GM19351 (cell line): Measurements from ENCODE around the gene WWOX.

Experiments
- ATAC-seq: cut with Tn5 transposase; IDR thresholded peaks from one replicate; pipeline ENCODE4 v1.9.1; 2021; ENCODE audit warnings: mild to moderate bottlenecking, moderate library complexity; ENCODE audit not compliant: unreplicated experiment

Gene WWOX

DNA sequence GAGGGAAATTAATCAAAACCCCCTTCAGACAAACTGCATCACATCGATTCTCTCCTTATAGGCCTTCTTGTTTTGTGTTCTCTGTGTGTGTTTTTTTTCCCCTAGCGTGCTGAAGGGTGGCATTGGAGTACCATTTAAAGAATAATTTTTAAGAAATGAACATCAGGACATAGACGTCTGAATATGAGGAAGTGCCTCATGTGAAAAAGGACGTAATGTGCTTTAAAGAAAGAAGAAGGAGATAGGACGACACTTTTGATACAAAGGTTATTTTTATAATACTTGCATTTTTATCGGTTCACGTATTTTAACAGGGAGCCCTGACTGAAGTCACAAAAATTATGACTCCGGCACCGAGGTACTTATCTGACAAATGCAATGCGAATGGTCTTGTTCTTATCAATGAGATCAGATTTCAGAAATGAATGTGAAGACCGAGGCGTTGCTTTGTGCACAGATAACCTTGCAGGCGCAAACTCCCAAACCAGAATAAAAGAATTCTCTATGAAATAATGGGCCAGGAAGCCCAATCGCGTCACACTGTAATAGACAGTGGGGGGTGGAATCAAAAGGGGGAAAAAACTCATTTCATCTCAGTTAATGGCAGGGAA lies 894.8 kb downstream of the WWOX start:
- no peak for ATAC-seq

DNA sequence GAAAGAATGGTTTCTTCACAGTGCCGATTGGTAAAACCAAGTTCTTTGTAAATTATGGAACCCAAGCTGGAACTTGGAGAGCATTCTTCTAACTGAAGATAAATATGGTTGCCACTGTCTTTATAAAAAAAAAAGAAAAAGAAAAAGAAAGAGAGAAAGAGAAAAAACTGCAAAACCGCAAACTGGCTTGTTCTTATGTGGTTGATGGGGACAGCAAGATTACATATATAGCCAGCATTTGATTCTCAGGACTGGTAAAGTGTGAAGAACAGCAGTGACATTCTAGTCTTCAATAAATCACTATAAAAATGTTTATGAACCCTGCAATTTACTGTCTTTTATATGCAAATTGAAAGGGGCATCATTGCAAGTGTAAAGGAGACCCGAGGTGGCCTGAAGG lies 896.0 kb downstream of the WWOX start:
- ATAC-seq, result no peak

DNA sequence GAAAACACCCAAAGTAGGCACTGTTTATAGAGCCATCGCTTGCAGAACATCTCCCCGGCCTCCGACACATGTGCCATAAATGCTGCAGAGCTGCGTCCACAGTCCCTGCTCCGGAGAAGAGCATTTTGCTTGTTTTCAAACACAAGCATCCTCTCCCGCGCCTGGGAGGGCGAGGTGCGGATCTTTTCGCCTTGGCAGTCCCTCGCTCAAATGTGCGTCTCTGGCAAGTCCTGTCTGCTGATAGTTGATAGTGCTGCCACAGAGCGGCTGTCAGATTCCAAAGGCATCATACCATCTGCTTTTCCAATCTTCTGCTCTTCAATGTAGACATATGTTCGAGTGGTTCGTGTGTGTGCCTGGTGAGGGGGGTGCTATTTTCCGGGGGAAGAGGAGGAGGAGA lies 897.3 kb downstream of the WWOX start:
- no peak for ATAC-seq

DNA sequence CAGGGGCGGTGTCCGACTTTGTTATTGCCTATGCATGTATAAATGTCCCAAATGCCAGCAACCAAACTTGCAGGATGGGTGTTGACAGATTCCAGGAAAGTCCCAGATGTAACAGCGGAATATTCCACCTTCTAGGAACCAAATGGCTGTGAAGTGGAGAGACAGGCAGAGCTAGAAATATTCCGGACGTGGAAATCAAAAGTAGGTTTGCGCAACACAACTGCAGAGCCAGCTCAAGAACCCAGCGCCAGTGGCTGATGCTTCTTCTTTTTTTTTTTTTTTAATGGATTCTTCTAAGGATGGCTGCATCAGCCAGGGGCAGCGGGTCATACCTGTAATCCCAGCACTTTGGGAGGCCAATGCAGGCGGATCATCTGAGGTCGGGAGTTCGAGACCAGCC lies 899.4 kb downstream of the WWOX start:
- no peak for ATAC-seq

DNA sequence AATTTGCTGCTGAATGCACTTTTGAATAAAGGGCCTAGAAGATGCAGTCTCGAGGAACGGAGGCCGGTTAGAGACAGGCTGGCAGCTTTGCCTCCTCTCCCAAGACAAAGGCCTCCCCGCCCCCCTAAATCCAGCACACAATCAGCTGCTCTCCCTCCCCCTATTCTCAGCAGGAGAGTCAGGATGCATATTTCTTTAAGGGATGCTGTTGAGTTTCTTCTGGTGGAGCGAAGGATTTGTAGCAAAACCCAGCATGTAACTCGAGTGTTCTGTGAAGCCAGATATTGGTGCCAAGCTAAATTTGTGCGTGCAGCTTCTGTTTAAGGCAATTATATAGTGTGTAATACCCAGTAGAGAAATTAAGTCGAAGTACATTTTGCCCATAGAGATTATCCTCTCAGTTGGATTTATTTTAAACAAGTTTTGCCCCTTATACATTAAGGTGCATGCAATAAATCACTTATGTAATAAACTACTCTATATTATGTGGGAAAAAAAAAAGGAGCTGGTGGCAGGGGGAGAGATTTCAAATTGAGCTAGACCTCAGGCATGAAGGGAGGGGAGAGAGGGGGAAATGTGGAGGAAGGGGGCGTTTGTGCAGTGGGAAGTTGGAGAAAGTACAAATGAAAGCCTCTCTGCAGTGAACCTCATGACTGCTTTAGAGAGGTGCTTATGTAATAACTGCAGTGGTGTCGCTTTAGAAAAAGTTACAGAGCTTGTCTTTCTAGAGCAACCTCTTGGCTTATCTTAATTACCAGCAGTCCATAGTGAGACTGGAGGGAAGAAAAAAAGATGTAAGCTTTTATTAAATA lies 901.9 kb downstream of the WWOX start:
- ATAC-seq, result no peak

DNA sequence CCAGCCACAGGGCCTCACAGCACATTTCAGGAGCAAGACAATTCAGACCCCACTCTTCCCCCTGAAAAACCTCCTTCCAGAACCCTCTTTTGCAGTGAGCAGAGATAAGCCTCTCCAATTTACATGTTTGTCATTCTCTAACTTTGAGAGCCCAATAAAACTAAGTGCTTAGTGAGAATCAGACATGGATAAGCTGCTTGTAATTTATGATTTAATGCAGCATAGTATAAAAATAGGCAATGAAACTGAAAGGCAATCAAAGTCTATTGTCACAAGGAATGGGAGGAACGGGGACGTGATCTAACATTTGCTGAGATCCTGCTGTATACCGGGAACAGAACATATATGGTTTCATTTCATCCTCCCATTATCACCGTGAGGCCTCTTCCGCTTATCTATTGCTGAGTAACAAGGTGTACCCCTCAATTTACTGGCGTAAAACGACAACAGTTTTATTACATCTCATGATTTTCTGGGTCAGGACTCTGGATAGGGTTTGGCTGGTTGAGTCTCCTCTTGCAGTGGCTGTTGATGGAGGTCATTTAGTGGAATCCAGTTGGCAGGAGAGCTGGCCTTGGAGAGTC lies 903.7 kb downstream of the WWOX start:
- ATAC-seq, result no peak

DNA sequence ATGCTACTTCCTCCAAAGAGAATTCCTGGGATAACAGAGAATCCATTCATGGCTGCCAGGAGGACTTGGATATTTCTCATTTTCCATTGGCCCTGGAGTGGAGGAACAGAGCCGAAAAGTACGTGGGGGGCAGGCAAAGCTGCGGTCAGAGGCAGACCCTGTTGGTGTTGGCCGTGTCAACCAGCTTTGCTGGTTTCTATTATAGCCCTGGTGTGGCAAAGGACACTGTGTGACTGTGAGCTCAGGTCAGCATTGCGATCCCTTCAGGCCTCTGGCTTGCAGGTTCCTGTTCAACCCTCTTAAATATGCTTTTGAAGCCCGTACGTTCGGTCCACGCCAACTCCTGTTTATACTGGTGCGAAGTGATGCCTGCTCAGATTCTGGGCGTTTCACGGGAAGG lies 904.9 kb downstream of the WWOX start:
- ATAC-seq, result no peak

DNA sequence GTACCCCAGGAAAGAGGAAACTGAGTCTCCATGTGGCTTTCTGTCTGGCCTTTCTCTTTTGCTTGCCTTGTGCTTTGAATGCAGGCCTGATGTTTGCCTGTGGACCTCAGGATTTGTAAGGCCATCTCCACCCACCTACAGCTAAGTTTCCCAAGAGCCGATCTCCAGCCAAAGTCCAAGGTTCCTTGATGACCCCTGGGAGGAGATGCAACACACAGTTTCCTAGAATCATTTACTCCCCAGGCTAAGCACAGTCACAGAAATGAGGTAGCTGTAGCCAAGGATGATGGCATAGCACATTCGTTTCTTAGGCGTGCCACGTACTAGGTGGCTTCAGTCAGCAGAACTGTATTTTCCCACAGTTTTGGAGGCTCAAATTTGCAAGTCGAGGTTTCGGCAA lies 905.6 kb downstream of the WWOX start:
- ATAC-seq, result no peak

DNA sequence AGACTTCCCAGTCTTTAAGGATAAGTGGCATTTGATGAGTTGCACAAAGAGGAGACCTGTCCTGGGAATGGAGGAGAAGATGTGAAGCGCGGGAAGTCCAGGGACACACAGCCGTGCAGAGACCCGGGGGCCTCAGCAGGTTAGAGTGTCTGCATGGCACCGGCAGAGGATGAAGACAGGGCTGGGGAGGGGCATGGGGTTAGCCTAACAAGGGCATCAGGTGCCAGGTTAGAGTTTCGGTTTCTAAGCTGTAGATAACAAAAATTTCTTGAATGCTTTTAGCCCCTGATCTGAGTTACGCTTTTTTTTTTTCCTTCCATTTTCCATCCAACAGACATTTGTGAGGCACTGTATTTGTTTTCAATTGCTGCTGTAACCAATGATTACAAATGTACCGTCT lies 906.8 kb downstream of the WWOX start:
- ATAC-seq, result no peak

DNA sequence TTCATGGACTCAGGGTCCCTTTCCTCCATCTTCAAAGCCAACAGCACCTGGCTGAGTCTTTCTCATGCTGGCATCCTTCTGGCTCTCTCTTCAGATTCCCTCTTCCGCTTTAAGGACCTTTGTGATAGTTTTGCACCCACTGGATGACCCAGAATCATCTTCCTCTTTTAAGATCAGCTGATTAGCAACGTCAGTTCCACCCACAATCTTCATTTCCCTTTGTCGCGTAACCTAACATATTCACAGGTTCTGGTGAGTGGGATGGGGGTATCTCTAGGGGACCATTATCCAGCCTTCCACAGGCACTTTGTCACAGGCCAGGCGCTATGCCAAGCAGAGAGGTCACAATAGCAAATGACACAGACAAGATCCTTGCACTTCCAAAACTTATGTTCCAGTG lies 907.3 kb downstream of the WWOX start:
- no peak for ATAC-seq

DNA sequence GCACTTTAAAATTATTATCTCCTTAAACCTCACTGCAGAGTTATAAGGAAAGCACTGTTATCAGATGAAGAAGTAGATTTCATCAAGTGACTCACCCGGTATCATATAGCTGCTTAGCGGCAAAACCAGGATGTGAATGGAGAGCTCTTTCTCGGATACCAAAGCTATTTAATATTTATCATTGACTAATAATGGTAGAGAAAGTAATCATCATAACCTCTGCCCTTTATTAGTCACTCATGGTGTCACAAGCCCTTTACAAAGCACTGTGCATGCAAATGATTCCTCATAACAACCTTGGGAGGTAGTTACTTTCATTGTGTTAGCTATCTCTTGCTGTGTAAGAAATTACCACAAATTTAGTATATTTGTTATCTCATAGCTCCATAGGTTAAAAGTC lies 908.2 kb downstream of the WWOX start:
- no peak for ATAC-seq

DNA sequence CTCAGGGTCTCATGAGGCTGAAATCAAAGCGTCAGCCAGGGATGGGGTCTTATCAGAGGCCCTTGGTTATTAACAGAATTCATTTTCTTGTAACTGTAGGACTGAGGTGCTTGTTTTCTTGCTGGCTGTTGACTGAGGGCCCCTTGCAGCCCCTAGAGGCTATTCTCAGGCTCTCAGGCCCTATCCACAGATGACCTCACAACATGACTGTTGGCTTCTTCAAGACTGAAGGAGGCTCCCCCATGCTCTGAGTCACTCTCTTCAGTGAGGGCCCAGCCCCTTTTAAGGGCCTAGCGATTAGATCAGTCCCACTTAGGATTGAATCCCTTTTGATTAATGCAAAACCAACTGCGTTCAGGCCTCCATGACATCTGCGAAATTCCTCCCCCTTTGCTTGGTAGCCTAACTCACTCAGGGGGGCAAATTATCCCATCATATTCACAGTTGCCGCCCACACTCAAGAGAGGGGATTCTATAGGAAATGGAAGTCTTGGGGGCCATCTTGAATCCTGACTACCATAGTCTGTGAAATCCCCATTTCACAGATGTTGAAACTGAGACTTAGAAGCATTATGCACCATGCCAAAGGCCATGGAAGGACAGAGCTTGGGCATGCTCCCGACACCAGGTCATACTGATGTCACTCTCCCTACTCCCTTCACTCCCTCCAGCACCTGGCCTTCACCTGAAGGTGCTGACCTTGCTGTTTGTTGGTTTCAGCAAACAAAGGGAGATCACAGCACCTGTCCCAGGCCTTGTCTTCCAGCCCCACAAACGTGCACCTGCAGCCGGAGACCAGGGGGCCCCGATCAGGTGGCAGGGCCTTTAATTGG lies 908.8 kb downstream of the WWOX start:
- ATAC-seq, result no peak

DNA sequence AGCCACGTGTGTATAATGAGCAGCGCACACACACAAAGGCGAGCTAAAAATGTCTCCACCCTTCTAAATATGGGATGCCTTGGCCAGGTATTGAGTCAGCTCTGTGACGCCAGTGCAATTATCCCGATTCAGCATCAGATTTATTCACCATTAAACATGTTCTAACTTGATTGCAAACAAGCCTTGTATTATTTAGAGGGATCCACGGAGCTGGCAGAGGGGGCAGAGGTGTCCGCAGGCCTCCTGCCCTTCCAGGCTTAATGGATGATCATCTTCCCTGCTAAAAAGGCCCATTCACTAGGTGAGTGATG lies 909.4 kb downstream of the WWOX start:
- no peak for ATAC-seq

DNA sequence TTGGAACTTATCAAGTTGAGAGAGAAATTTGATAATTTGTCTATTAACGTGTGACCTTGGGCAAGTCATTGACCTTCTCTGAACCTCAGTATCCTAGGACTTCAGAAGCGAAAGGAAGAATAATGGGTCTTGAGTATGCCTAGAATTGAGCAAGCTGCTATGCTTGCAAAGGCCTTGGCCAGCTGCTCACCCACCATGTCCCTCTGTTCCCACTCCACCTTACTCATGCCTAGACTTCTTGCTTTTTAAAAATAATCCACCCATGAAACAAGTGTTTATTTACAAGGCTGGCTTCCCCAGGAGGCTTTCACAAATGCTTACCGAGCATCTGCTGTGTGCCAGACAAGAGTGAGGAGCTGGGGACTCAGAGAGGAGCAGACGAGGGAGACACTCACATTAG lies 910.4 kb downstream of the WWOX start:
- no peak for ATAC-seq

DNA sequence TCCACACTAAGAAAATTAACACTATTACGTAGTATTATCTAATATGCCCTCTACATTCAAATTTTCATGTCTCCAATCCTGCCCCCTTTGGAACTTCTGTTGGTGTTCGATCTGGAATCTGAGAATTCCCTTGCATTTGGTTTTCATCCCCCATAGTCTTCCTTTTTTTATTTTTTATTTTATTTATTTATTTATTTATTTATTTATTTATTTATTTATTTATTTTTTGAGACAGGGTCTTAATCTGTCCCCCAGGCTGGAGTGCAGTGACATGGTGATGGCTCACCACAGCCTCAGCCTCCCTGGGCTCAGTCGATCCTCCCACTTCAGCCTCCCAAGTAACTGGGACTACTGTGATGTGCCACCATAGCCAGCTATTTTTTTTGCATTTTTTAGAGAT lies 911.8 kb downstream of the WWOX start:
- no peak for ATAC-seq

DNA sequence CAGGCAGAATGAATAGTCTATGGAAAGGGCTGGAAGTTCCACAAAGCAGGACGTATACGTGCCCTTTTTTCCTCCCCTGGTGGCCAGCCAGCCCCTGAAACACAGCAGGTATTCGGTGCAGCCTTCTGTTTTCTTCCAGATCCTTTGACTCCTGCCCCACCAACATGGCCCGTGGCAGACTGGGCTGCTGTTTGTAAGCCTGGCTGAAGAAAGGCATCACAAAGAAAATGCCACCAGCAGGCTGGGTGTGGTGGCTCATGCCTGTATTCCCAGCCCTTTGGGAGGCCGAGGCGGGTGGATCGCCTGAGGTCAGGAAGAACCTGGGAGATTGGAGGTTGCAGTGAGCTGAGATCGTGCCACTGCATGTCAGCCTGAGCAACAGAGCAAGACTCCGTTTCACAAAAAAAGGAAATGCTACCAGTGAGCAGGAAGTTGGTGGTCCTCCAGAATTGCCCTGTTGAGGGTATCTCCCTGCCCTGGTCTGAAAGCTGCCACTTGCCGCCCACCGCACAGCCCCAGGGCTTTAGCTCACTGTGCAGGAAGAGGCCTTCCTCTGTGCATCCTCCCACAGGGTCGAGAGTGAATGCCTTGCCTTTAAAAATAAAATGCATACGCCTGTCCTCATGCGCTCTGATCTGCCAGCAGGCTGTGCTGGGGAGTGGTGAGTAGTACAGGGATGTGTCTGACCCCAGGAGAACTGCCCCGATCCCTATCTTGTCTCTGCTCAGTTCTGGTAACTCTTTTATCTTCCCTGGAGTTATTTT lies 913.4 kb downstream of the WWOX start:
- no peak for ATAC-seq

DNA sequence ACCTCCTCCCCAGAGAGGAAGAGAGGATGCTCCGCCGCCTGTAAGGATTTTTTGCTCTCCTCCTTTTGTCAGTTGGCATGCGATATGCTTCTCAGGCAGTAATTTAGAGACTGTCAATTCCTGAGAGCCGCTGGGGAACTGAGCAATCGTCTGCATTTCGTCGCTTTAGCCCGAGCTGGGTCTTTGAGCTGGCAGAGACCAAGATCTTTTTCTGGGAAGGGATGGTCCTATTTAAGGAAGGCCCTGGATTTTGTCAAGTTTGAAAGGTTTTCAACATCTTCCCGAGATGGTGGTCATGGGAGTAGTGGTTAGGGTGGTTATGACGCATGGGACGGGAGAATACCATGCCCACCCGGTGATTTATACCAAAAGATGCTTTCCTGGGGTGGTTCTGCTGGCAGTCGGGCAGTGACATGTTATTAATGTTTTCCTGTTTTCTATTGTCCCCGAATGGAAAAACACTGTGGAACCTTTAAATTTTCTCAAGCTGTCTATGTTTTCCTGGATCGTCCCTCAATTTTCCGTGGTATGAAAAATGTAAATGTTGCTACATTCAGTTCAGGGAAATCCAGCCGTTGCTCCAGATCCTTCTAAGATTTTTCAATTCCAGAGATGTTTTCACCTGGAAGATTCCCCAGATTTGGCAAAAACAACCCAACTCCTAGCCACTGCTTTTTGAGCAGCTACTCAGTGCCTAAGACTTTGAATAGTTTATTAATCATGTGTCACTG lies 914.6 kb downstream of the WWOX start:
- ATAC-seq, result no peak

DNA sequence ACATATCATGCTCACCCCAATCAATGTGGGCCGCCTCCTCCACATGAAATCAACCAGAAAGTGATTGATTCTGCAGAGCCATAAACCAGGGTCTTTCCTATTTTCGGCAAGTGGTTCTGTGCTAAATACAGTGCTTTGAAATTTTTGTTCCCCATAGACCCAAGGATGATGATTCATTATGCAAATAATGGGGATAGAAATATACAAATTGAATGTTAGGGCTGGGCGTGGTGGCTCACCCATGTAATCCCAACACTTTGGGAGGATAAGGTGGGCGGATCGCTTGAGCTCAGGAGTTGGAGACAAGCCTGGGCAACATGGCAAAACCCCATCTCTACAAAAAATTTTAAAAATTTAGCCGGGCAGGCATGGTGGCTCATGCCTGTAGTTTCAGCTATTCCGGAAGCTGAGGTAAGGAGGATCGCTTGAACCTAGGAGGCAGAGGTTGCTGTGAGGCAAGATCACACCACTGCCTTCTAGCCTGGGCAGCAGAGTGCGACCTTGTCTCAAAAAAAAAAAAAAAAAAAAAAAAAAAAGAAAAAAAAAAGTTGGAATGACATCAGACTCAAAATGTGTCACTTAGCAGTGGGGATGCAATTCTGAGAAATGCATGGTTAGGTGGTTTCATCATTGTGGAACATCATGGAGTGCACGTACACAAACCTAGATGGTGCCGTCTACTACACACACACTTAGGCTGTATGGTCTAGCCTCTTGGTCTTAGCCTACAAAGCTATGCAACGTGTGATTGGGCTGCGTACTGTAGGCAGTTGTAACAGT lies 919.4 kb downstream of the WWOX start:
- ATAC-seq, result no peak

DNA sequence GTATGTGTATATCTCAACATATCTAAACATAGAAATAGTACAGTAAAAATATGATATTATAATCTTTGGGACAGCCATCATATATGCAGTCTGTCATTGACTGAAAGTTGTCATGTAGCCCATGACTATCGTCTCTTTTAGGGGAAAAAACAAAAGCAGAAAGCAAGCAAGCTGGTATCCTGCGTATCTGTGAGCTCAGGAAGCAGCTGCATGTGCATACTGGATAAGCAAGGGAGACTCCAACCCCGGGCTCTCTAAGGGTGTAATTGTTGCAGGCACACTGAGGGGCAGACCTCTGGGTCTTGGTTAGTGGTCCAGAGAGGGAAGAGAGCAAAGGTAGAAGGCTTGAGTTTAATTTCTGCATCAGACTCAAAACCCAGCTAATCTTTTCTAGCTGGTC lies 920.0 kb downstream of the WWOX start:
- ATAC-seq, result no peak
